AG04450 (cell line): ENCODE measurements around the gene LHFPL3. TPM values are rescaled to one million over a fixed set of nuclear protein-coding genes. Genes with fewer than 3 reads are reported as not detected.
A peak's percentile ranks its signal among the peaks of the same experiment; 100 is the strongest.

Source experiments
- CTCF ChIA-PET: fragments of 300-600, 350-600 bp; formaldehyde crosslinking; extraction: SDS; loops from one replicate; lab custom pipeline; 2022; ENCODE audit warnings: antibody characterized with exemption, inconsistent platforms; lab: Charles Lee
- POLR2A ChIA-PET: fragments of 350-600 bp; formaldehyde crosslinking; extraction: SDS; loops from one replicate; lab custom pipeline; 2021; ENCODE audit warnings: antibody characterized with exemption, inconsistent platforms; lab: Yijun Ruan, JAX
- DNase-seq: peaks from one replicate; pipeline ENCODE4 v3.0.0-alpha.2; 2011; ENCODE audit warnings: low read depth, low spot score
- H3K27ac ChIP-seq: one replicate; pipeline ENCODE4 v1.5.1; 2012; ENCODE audit warnings: low read depth, low read length, control low read depth
- H3K27me3 ChIP-seq: one replicate; pipeline ENCODE4 v1.6.0; 2012; ENCODE audit warnings: low read length; ENCODE audit not compliant: control insufficient read depth, insufficient read depth
- H3K4me3 ChIP-seq: 2 replicates; pipeline ENCODE4 v1.5.1; 2011; ENCODE audit warnings: mild to moderate bottlenecking, low read depth, low read length, control low read depth
- H3K9me3 ChIP-seq: 2 replicates; pipeline ENCODE4 v1.5.1; 2012; ENCODE audit warnings: low read length; ENCODE audit not compliant: control insufficient read depth, insufficient read depth
- CTCF ChIP-seq: IDR thresholded peaks from 2 replicates; pipeline ENCODE4 v1.5.1; 2011; ENCODE audit warnings: low read depth, low read length, control low read depth, inconsistent platforms
- polyA plus RNA-seq: library from polyadenylated mRNA; depleted of rRNA; stranded (reverse); fragments of >200 nt; gene quantifications from 2 replicates; pipeline ENCODE4 v1.2.3, GENCODE V29; 2011

Gene LHFPL3
- polyA plus RNA-seq, 1 experiment, result not detected

DNA sequence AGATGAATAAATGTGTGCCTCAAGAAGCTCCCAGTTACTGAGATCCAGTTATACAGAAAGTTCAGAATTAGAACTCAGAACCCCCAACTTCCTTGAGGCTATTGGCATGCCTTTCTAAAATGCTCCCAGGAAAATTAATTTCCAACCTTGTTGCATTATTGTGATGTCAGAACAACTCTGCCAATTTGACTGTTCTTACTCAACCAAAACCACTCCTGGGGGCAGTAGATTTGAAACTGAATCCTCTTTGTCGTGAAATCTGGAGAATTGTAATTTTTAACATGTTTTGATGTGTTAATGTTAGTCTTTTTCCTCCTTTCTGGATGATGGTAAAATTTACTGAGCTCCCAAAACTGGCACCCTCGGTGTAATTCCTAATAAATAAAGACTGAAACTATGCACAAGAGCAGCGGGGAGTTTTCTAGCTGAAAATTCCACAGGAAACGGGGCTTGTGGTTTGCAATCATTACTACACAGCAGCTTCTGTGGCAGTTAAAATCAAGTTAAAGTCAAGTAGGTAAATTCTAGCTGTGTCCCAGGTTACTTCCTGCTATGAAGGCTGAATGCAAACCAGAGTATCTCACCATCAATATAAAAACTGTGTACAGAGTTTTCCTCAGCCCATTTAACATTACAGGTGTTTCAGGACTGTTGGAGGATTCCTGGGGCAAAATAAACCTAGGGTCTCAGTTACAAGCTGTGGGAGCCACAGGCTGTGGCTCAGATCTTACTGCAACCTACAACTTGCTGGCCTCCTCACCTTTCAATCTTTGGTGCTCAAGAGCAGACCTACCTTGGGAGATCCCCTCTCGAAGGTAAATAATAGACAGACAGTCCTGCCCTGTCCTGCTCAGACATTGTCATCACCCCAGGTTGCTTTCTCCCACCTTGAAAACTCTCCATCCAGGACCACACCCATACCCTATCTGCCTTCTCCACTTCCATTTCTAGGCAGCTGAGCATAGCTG is 529.3 kb downstream of the LHFPL3 start:
- no peak for DNase-seq
- Histone ChIP-seq H3K27me3 (peaks cover 13% of the 10 kb centered on the region), H3K27ac (no peak overlapping the region), H3K9me3 (no peaks in the 10 kb centered on the region), H3K4me3 (no peak overlapping the region)
- no peak for TF ChIP-seq CTCF
- ChIA-PET POLR2A (no interaction called here), CTCF (interaction anchor here (1.0 to 3.0 kb wide), 2 partner anchors 10 to 25 kb away, joined by 4 to 19 read pairs; no protein-coding TSS in a partner anchor)

- no peak overlapping the region for H3K4me3 ChIP-seq
- no peak for DNase-seq
- H3K27ac ChIP-seq, result no peak overlapping the region
- TF ChIP-seq CTCF, result no peak
- POLR2A ChIA-PET, result no interaction called here
- H3K9me3 ChIP-seq, result peaks cover 3% of the 10 kb centered on the region; the same call in 1 of the 2 replicates
- CTCF ChIA-PET, result interaction anchor here (0.8 to 3.4 kb wide), 4 partner anchors 13 to 628 kb away, joined by 3 to 19 read pairs (median 8); no protein-coding TSS in a partner anchor
- peaks cover 7% of the 10 kb centered on the region for H3K27me3 ChIP-seq
Observed at GRCh38 chr7:104859754-104860426, 531.5 kb downstream of the LHFPL3 start.

- DNase-seq, result no peak
- ChIA-PET CTCF (interaction anchor here (1.2 to 3.4 kb wide), 6 partner anchors 11 to 630 kb away, joined by 3 to 19 read pairs (median 10); no protein-coding TSS in a partner anchor), POLR2A (no interaction called here)
- H3K27me3 ChIP-seq, result peaks cover 5% of the 10 kb centered on the region
- H3K9me3 ChIP-seq, result peaks cover 3% of the 10 kb centered on the region; the same call in 1 of the 2 replicates
- no peak for TF ChIP-seq CTCF
- no peak overlapping the region for H3K27ac ChIP-seq
- no peak overlapping the region for H3K4me3 ChIP-seq
Observed at GRCh38 chr7:104861729-104862390, 533.5 kb downstream of the LHFPL3 start.

DNA sequence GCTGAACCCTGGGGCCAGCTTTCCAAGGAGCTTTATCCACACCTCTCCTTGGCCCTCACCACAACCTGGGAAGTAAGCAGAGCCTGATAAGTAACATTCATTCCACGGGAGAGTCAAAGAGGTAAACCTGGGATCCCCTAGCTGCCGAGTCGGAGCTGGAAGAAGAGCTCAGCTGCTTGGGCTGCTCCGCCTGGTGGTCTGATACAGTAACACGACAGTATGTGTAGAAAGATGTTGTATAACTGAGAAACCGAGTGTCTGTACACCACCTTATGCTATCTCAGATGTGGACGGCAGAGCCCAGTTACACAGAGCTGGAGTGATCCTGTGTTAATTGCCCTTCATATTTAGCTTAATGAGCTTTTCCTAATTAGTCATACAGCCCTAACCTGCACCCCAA is 534.3 kb downstream of the LHFPL3 start:
- Histone ChIP-seq H3K27me3 (peaks cover 5% of the 10 kb centered on the region), H3K4me3 (no peak overlapping the region), H3K27ac (no peak overlapping the region), H3K9me3 (peaks cover 3% of the 10 kb centered on the region; the same call in 1 of the 2 replicates)
- CTCF ChIA-PET, result interaction anchor here (1.2 to 3.4 kb wide), 5 partner anchors 10 to 631 kb away, joined by 3 to 19 read pairs (median 8); no protein-coding TSS in a partner anchor
- POLR2A ChIA-PET, result no interaction called here
- 0 out of 2 replicates have a peak, but pooled peaks have one; percentile 20 for TF ChIP-seq CTCF
- DNase-seq, result no peak
